BLaER1 treated with 17β-estradiol and CSF1 and Interleukin-3, amounts not matched to agents 10 nM and 100 nM (cell line): ENCODE measurements around the gene HOXC11.

Experiments used
- H3K27ac ChIP-seq, 11 experiments: shearing (Covaris generic); formaldehyde crosslinking; 2 replicates each; pipeline ENCODE4 v1.8.1; 2022
- H3K27me3 ChIP-seq, 11 experiments: shearing (Covaris generic); formaldehyde crosslinking; 2 replicates each; pipeline ENCODE4 v1.8.1; 2022
- H3K36me3 ChIP-seq, 11 experiments: shearing (Covaris generic); formaldehyde crosslinking; 2 replicates each; pipeline ENCODE4 v1.8.1; 2022
- H3K4me1 ChIP-seq, 10 experiments: shearing (Covaris generic); formaldehyde crosslinking; 2 replicates each; pipeline ENCODE4 v1.8.1; 2022
- H3K4me2 ChIP-seq, 11 experiments: shearing (Covaris generic); formaldehyde crosslinking; 2 replicates each; pipeline ENCODE4 v1.8.1; 2022
- H3K4me3 ChIP-seq, 10 experiments: shearing (Covaris generic); formaldehyde crosslinking; 2 replicates each; pipeline ENCODE4 v1.8.1; 2022
- H3K9ac ChIP-seq, 11 experiments: shearing (Covaris generic); formaldehyde crosslinking; 2 replicates each; pipeline ENCODE4 v1.8.1; 2022
- H3K9me3 ChIP-seq, 11 experiments: shearing (Covaris generic); formaldehyde crosslinking; replicated peaks in 1 of 11; 2 replicates each; pipeline ENCODE4 v1.8.1; 2022
- H4K20me1 ChIP-seq, 11 experiments: shearing (Covaris generic); formaldehyde crosslinking; 2 replicates each; pipeline ENCODE4 v1.8.1; 2022
- Cebpa-rat ChIP-seq, 11 experiments: shearing (Covaris generic); IDR thresholded peaks; 2 replicates each; pipeline ENCODE4 v1.8.1; 2022

The HOXC11 gene

GRCh38 chr12:53967421-53967925 is 5.5 kb upstream of the HOXC11 start:
- Histone ChIP-seq H3K4me3 (no peak overlapping the region), H3K9me3 (peaks cover 5 to 53% (median 15%) of the 10 kb centered on the region in 11 experiments; a peak in 17 of 22 replicates), H4K20me1 (peaks cover 0 to 98% (median 82%) of the 10 kb centered on the region in 11 experiments; a peak in 17 of 22 replicates), H3K36me3 (no peaks in the 10 kb centered on the region), H3K4me1 (peaks cover 0 to 8% (median 0%) of the 10 kb centered on the region in 10 experiments; a peak in 1 of 20 replicates), H3K9ac (no peak overlapping the region), H3K4me2 (no peak overlapping the region), H3K27ac (no peak overlapping the region), H3K27me3 (peaks cover 100% of the 10 kb centered on the region in 11 experiments)
- no peak for TF ChIP-seq Cebpa-rat (IDR thresholded peaks at IDR 0.05)

GRCh38 chr12:53968214-53969127 is 4.5 kb upstream of the HOXC11 start:
- Histone ChIP-seq H3K27ac (no peak overlapping the region), H3K36me3 (no peaks in the 10 kb centered on the region), H3K4me3 (no peak overlapping the region), H3K4me1 (peaks cover 0 to 8% (median 0%) of the 10 kb centered on the region in 10 experiments; a peak in 1 of 20 replicates), H3K27me3 (peaks cover 100% of the 10 kb centered on the region in 11 experiments), H3K4me2 (no peak overlapping the region), H3K9ac (no peak overlapping the region), H4K20me1 (peaks cover 0 to 98% (median 86%) of the 10 kb centered on the region in 11 experiments; a peak in 17 of 22 replicates), H3K9me3 (peaks cover 3 to 54% (median 16%) of the 10 kb centered on the region in 11 experiments; a peak in 20 of 22 replicates)
- no peak for TF ChIP-seq Cebpa-rat (IDR thresholded peaks at IDR 0.05)

GRCh38 chr12:53969588-53970259 is 3.2 kb upstream of the HOXC11 start:
- TF ChIP-seq Cebpa-rat (IDR thresholded peaks at IDR 0.05), result no peak
- Histone ChIP-seq H3K36me3 (no peaks in the 10 kb centered on the region), H3K9ac (no peak overlapping the region), H3K4me3 (no peak overlapping the region), H3K4me1 (peaks cover 0 to 6% (median 4%) of the 10 kb centered on the region in 10 experiments; a peak in 7 of 20 replicates), H3K27me3 (peaks cover 100% of the 10 kb centered on the region in 11 experiments), H4K20me1 (peaks cover 0 to 95% (median 83%) of the 10 kb centered on the region in 11 experiments; a peak in 17 of 22 replicates), H3K27ac (no peak overlapping the region), H3K4me2 (no peak overlapping the region), H3K9me3 (peaks cover 0 to 50% (median 15%) of the 10 kb centered on the region in 11 experiments; a peak in 17 of 22 replicates)

DNA sequence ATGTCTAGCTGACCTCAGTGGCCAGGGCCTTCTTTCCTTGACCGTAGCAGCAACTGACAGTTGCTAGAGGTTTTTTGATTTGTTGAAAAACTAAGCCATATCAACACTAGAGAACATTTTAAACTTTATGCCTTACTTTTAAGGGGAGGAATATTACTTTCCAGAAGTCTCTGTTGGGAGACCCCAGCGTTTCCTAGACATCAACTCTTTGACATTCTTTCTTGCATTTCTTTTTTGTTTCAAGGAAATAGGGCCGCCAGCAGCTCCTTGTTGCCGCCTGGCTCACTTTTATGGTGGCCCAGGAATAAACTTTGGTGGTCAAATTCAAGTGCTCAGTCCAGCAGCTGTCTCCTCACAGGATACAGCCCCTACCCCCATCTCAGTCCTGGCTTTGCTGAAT is 2.5 kb upstream of the HOXC11 start:
- Histone ChIP-seq H3K27me3 (peaks cover 100% of the 10 kb centered on the region in 11 experiments), H3K36me3 (no peaks in the 10 kb centered on the region), H3K4me3 (no peak overlapping the region), H4K20me1 (peaks cover 0 to 95% (median 80%) of the 10 kb centered on the region in 11 experiments; a peak in 17 of 22 replicates), H3K27ac (no peak overlapping the region), H3K4me2 (no peak overlapping the region), H3K9ac (no peak overlapping the region), H3K9me3 (peaks cover 0 to 44% (median 11%) of the 10 kb centered on the region in 11 experiments; a peak in 17 of 22 replicates), H3K4me1 (peaks cover 0 to 10% (median 5%) of the 10 kb centered on the region in 10 experiments; a peak in 9 of 20 replicates)
- TF ChIP-seq Cebpa-rat (IDR thresholded peaks at IDR 0.05), result no peak

GRCh38 chr12:53971129-53971528 is 1.8 kb upstream of the HOXC11 start:
- no peaks in the 10 kb centered on the region for H3K36me3 ChIP-seq
- no peak overlapping the region for H3K27ac ChIP-seq
- H3K4me3 ChIP-seq, result no peak overlapping the region
- TF ChIP-seq Cebpa-rat (IDR thresholded peaks at IDR 0.05), result no peak
- peaks cover 0 to 95% (median 80%) of the 10 kb centered on the region in 11 experiments; a peak in 17 of 22 replicates for H4K20me1 ChIP-seq
- H3K9me3 ChIP-seq, result peaks cover 5 to 44% (median 16%) of the 10 kb centered on the region in 11 experiments
- H3K4me1 ChIP-seq, result peaks cover 0 to 12% (median 5%) of the 10 kb centered on the region in 10 experiments; a peak in 9 of 20 replicates
- peaks cover 100% of the 10 kb centered on the region in 11 experiments for H3K27me3 ChIP-seq
- H3K4me2 ChIP-seq, result no peak overlapping the region
- no peak overlapping the region for H3K9ac ChIP-seq

GRCh38 chr12:53971686-53972085 is 1.2 kb upstream of the HOXC11 start:
- H3K4me3 ChIP-seq, result no peak overlapping the region
- no peak overlapping the region for H3K9ac ChIP-seq
- no peak overlapping the region for H3K27ac ChIP-seq
- H4K20me1 ChIP-seq, result peaks cover 0 to 95% (median 80%) of the 10 kb centered on the region in 11 experiments; a peak in 17 of 22 replicates
- H3K4me2 ChIP-seq, result no peak overlapping the region
- H3K27me3 ChIP-seq, result peaks cover 100% of the 10 kb centered on the region in 11 experiments
- no peak for TF ChIP-seq Cebpa-rat (IDR thresholded peaks at IDR 0.05)
- no peaks in the 10 kb centered on the region for H3K36me3 ChIP-seq
- H3K4me1 ChIP-seq, result peaks cover 0 to 12% (median 5%) of the 10 kb centered on the region in 10 experiments; a peak in 9 of 20 replicates
- H3K9me3 ChIP-seq, result peaks cover 9 to 44% (median 21%) of the 10 kb centered on the region in 11 experiments

- H3K4me3 ChIP-seq, result no peak overlapping the region
- H3K4me2 ChIP-seq, result no peak overlapping the region
- TF ChIP-seq Cebpa-rat (IDR thresholded peaks at IDR 0.05), result no peak
- no peaks in the 10 kb centered on the region for H3K36me3 ChIP-seq
- no peak overlapping the region for H3K27ac ChIP-seq
- peaks cover 0 to 12% (median 5%) of the 10 kb centered on the region in 10 experiments; a peak in 9 of 20 replicates for H3K4me1 ChIP-seq
- H3K27me3 ChIP-seq, result peaks cover 100% of the 10 kb centered on the region in 11 experiments
- H3K9me3 ChIP-seq, result peaks cover 9 to 43% (median 27%) of the 10 kb centered on the region in 11 experiments
- peaks cover 0 to 95% (median 80%) of the 10 kb centered on the region in 11 experiments; a peak in 17 of 22 replicates for H4K20me1 ChIP-seq
- no peak overlapping the region for H3K9ac ChIP-seq
These were observed 699 bp upstream of the HOXC11 start for GRCh38 chr12:53972152-53972702.
